Spleen (tissue), 11 donors: ENCODE results near the gene EPB41L4B. TPM values are rescaled to one million over a fixed set of nuclear protein-coding genes. Genes with fewer than 3 reads are reported as not detected.

Experiments used
- DNase-seq: peaks from one replicate; pipeline ENCODE4 v3.0.0-alpha.2; 2020
- H3K27ac ChIP-seq, 8 donors: fragments of 200-600 bp; sonication (generic) in 7 of 8; 1 replicate in 4 of 8; 2 replicates in 4 of 8; pipeline versions ENCODE4 v1.5.0 to v1.8.0; 2016 to 2021; ENCODE audit warnings: inconsistent platforms in 4 of 8, mild to moderate bottlenecking in 4 of 8, moderate library complexity in 1 of 8
- H3K27me3 ChIP-seq, 7 donors: fragments of 200-600 bp; sonication (generic) in 6 of 7; replicated peaks in 1 of 7; 1 replicate in 4 of 7; 2 replicates in 3 of 7; pipeline versions ENCODE4 v1.5.0 to v1.8.0; 2016 to 2021; ENCODE audit warnings: inconsistent platforms in 3 of 7, mild to moderate bottlenecking in 1 of 7
- H3K36me3 ChIP-seq, 6 donors: fragments of 200-600 bp; sonication (generic) in 5 of 6; 1 replicate in 4 of 6; 2 replicates in 2 of 6; pipeline versions ENCODE4 v1.5.0 to v1.8.0; 2016 to 2021; ENCODE audit warnings: inconsistent platforms in 2 of 6
- H3K4me1 ChIP-seq, 6 donors: fragments of 200-600 bp; sonication (generic) in 5 of 6; 1 replicate in 3 of 6; 2 replicates in 3 of 6; pipeline versions ENCODE4 v1.5.0 to v1.8.0; 2016 to 2021; ENCODE audit warnings: inconsistent platforms in 3 of 6
- H3K4me3 ChIP-seq, 8 donors: fragments of 200-600 bp; sonication (generic) in 7 of 8; 1 replicate in 4 of 8; 2 replicates in 4 of 8; pipeline versions ENCODE4 v1.5.0 to v1.8.0; 2016 to 2021; ENCODE audit warnings: inconsistent platforms in 4 of 8, mild to moderate bottlenecking in 4 of 8, moderate library complexity in 2 of 8
- H3K9me3 ChIP-seq, 8 donors: fragments of 200-600 bp; sonication (generic) in 7 of 8; 1 replicate in 4 of 8; 2 replicates in 4 of 8; pipeline versions ENCODE4 v1.5.0 to v1.8.0; 2016 to 2021; ENCODE audit warnings: inconsistent platforms in 4 of 8
- CTCF ChIP-seq, 11 experiments: fragments of 200-600 bp in 7 of 11; fragments of 450-650 bp in 4 of 11; sonication (generic) in 4 of 11; IDR thresholded peaks in 8 of 11; conservative IDR thresholded peaks in 3 of 11; 1 replicate in 7 of 11; 2 replicates in 4 of 11; pipeline versions ENCODE4 v1.4.0 to v1.8.0; 2016 to 2021; ENCODE audit warnings: antibody characterized with exemption in 11 of 11, inconsistent platforms in 4 of 11, mild to moderate bottlenecking in 1 of 11
- POLR2A ChIP-seq, 3 donors: fragments of 450-650 bp; IDR thresholded peaks; one replicate each; pipeline ENCODE4 v1.5.1; 2017; ENCODE audit warnings: antibody characterized with exemption in 3 of 3, mild to moderate bottlenecking in 1 of 3
- POLR2AphosphoS5 ChIP-seq, 3 donors: sonication (generic); formaldehyde crosslinking; IDR thresholded peaks; one replicate each; pipeline ENCODE4 v1.5.1; 2017; ENCODE audit warnings: antibody characterized with exemption in 3 of 3
- WGBS, 5 donors: extraction: QIAGEN DNeasy Blood & Tissue Kit in 3 of 5; methylation state at CpG; one replicate each; pipeline versions ENCODE4 v1.1.5 to v1.1.7; 2013 to 2018; 5-methylcytosine and 5-hydroxymethylcytosine counted together
- intact Hi-C: fragments of 100-400 bp; cut with DNase I; formaldehyde crosslinking; loops from one replicate; pipeline ENCODE4 v1.15.0; 2023; ENCODE audit warnings: low total_unique reads
- polyA plus RNA-seq, 3 donors: library from polyadenylated mRNA; stranded (reverse); fragments of 200-250 nt; gene quantifications; one replicate each; pipeline ENCODE4 v1.2.1, GENCODE V29; 2013
- total RNA-seq, 7 donors: library from RNA; depleted of rRNA in 3 of 7; stranded (reverse); fragments of >200 nt in 3 of 7; fragmentation: NEBNext Ultra II Directional in 4 of 7; extraction: Animal tissue kit (Norgen Biotek cat#: 25700) in 4 of 7; gene quantifications; one replicate each; pipeline versions ENCODE4 v1.1.0 to v1.2.1, GENCODE V29; 2016 to 2021
- donor health status: healthy with polysubstance abuse.
- donor health status: DM: no; HTN: no; CAD: no; lungs with moderate emphysema.
- donor health status: DM: no; HTN: no; CAD: no.
- donor health status: Bipolar disorder and iron deficiency.
- donor health status: healthy.
- donor health status: DM: no; HTN: no; CAD: no.
- donor health status: DM: yes; HTN: yes; CAD: no.

Gene EPB41L4B
- total and polyA plus RNA-seq, 10 donors, result 0.02 to 0.43 (median 0.18) TPM; not detected in 3

- H3K4me1 ChIP-seq, result no peaks in the 10 kb centered on the region
- no peak overlapping the region for H3K4me3 ChIP-seq
- no peak for TF ChIP-seq POLR2AphosphoS5 (IDR thresholded peaks at IDR 0.05)
- no peak for TF ChIP-seq CTCF (IDR thresholded peaks at IDR 0.05 in 8 of 11, conservative IDR thresholded peaks at IDR 0.05 in 3 of 11)
- TF ChIP-seq POLR2A (IDR thresholded peaks at IDR 0.05), result no peak
- no peak for DNase-seq
- no peak overlapping the region for H3K27ac ChIP-seq
- intact Hi-C loops, result no loop called here
- H3K9me3 ChIP-seq, result no peaks in the 10 kb centered on the region
- no peaks in the 10 kb centered on the region for H3K36me3 ChIP-seq
- WGBS, 5 donors, result 67 to 74% (median 73%) methylated on average over 3 of the region's 3 CpGs
- peaks cover 0 to 52% (median 4%) of the 10 kb centered on the region in 7 donors for H3K27me3 ChIP-seq
Measured at GRCh38 chr9:109241207-109241606, 79.7 kb downstream of the EPB41L4B start.

GRCh38 chr9:109239240-109239639 is 81.6 kb downstream of the EPB41L4B start:
- 86 to 95% (median 93%) methylated on average over 3 of the region's 3 CpGs for WGBS, 5 donors

GRCh38 chr9:109238655-109239054 is 82.2 kb downstream of the EPB41L4B start:
- DNase-seq, result no peak
- Histone ChIP-seq H3K4me3 (no peak overlapping the region), H3K27me3 (peaks cover 0 to 38% (median 2%) of the 10 kb centered on the region in 7 donors), H3K36me3 (no peaks in the 10 kb centered on the region), H3K27ac (no peak overlapping the region), H3K9me3 (no peaks in the 10 kb centered on the region), H3K4me1 (no peaks in the 10 kb centered on the region)
- TF ChIP-seq POLR2A (IDR thresholded peaks at IDR 0.05) (no peak), POLR2AphosphoS5 (IDR thresholded peaks at IDR 0.05) (no peak), CTCF (IDR thresholded peaks at IDR 0.05 in 8 of 11, conservative IDR thresholded peaks at IDR 0.05 in 3 of 11) (no peak)
- whole genome bisulfite sequencing, 5 donors, result 69 to 81% (median 75%) methylated on average over 3 of the region's 3 CpGs
- intact Hi-C loops, result no loop called here

More at GRCh38 chr9:109239240-109239639, 81.6 kb downstream of the EPB41L4B start:
- peaks cover 0 to 44% (median 4%) of the 10 kb centered on the region in 7 donors for H3K27me3 ChIP-seq
- no peaks in the 10 kb centered on the region for H3K4me1 ChIP-seq
- H3K36me3 ChIP-seq, result no peaks in the 10 kb centered on the region
- DNase-seq, result no peak
- no peak overlapping the region for H3K4me3 ChIP-seq
- no peaks in the 10 kb centered on the region for H3K9me3 ChIP-seq
- TF ChIP-seq POLR2A (IDR thresholded peaks at IDR 0.05), result no peak
- no peak overlapping the region for H3K27ac ChIP-seq
- intact Hi-C loops, result no loop called here

- peaks cover 0 to 34% (median 0%) of the 10 kb centered on the region in 7 donors for H3K27me3 ChIP-seq
- H3K4me3 ChIP-seq, result no peak overlapping the region
- intact Hi-C loops, result no loop called here
- H3K4me1 ChIP-seq, result no peaks in the 10 kb centered on the region
- WGBS, 5 donors, result 76 to 89% (median 82%) methylated on average over 4 of the region's 4 CpGs
- TF ChIP-seq CTCF (IDR thresholded peaks at IDR 0.05 in 8 of 11, conservative IDR thresholded peaks at IDR 0.05 in 3 of 11) (no peak), POLR2AphosphoS5 (IDR thresholded peaks at IDR 0.05) (no peak), POLR2A (IDR thresholded peaks at IDR 0.05) (no peak)
- no peaks in the 10 kb centered on the region for H3K36me3 ChIP-seq
- H3K27ac ChIP-seq, result no peak overlapping the region
- no peak for DNase-seq
- no peaks in the 10 kb centered on the region for H3K9me3 ChIP-seq
Measured at GRCh38 chr9:109238125-109238524, 82.7 kb downstream of the EPB41L4B start.
